Omental fat pad (tissue), 4 donors: ENCODE data around the gene UGGT2. TPM values are rescaled to one million over a fixed set of nuclear protein-coding genes. Genes with fewer than 3 reads are reported as not detected.

Experiments used
- ATAC-seq: fragments of 150-250 bp; one replicate; pipeline ENCODE4 v1.9.1; 2016; ENCODE audit warnings: mild to moderate bottlenecking, moderate library complexity; ENCODE audit not compliant: low FRiP score
- DNase-seq: peaks from one replicate; pipeline ENCODE4 v3.0.0-alpha.2; 2019; ENCODE audit warnings: low spot score
- CTCF ChIP-seq, 3 donors: fragments of 450-650 bp; IDR thresholded peaks; one replicate each; pipeline ENCODE4 v1.5.1; 2016 to 2017; ENCODE audit warnings: antibody characterized with exemption in 3 of 3, mild to moderate bottlenecking in 3 of 3, moderate library complexity in 2 of 3
- total RNA-seq, 4 donors: library from RNA; depleted of rRNA; stranded (reverse); fragments of >200 nt; gene quantifications; one replicate each; pipeline ENCODE4 v1.1.0, GENCODE V29; 2016

The UGGT2 gene
- total RNA-seq, 4 donors from 2014 or later = 32.6 to 86.4 (median 42.9) TPM

DNA sequence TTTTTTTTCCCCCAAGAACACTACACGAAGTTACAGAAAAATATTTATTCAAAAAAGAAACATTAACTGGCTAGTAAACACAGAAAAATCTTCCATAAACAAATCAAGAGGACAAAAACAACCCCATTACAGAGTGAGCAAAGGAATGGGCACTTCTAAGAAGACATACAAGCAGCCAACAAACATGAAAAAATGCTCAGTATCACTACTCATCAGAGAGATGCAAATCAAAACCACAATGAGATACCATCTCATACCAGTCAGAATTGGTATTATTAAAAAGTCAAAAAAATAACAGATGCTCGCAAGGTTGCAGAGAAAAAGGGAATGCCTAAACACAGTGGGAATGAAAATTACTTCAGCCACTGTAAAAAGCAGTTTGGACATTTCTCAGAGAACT lies 131.7 kb downstream of the UGGT2 start:
- no peak for TF ChIP-seq CTCF (IDR thresholded peaks at IDR 0.05)
- ATAC-seq (no peak), DNase-seq (no peak)

GRCh38 chr13:95920485-95920884 lies 132.7 kb downstream of the UGGT2 start:
- no peak for TF ChIP-seq CTCF (IDR thresholded peaks at IDR 0.05)
- DNase-seq (no peak), ATAC-seq (no peak)

DNA sequence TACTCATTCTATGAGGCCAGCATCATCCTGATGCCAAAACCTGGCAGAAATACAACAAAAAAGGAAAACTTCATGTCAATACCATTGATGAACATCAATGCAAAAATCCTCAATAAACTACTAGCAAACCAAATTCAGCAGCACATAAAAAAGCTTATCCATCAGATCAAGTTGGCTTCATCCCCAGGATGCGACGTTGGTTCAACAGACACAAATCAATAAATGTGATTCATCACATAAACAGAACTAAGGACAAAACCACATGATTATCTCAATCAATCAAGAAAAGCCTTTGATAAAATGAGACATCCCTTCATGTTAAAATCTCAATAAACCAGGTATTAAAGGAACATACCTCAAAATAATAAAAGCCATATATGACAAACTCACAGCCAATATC lies 134.3 kb downstream of the UGGT2 start:
- no peak for TF ChIP-seq CTCF (IDR thresholded peaks at IDR 0.05)
- ATAC-seq (no peak), DNase-seq (no peak)

GRCh38 chr13:95914991-95915501 lies 138.2 kb downstream of the UGGT2 start:
- DNase-seq (no peak), ATAC-seq (no peak)
- no peak for TF ChIP-seq CTCF (IDR thresholded peaks at IDR 0.05)

DNA sequence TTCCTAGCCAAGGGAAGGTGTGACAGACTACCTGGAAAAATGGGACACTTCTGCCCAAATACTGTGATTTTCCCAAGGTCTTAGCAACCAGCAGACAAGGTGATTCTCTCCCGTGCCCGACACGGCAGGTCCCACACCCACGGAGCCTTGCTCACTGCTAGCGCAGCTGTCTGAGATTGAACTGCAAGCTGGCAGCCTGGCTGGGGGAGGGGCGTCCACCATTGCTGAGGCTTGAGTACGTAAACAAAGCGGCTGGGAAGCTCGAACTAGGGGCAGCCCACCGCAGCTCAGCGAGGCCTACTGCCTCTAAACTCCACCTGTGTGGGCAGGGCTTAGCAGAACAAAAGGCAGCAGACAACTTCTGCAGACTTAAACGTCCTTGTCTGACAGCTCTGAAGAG lies 146.2 kb downstream of the UGGT2 start:
- no peak for TF ChIP-seq CTCF (IDR thresholded peaks at IDR 0.05)
- ATAC-seq (no peak), DNase-seq (no peak)

- no peak for TF ChIP-seq CTCF (IDR thresholded peaks at IDR 0.05)
- no peak for DNase-seq
- ATAC-seq = no peak
Measured at GRCh38 chr13:95903569-95903968, 149.6 kb downstream of the UGGT2 start.

DNA sequence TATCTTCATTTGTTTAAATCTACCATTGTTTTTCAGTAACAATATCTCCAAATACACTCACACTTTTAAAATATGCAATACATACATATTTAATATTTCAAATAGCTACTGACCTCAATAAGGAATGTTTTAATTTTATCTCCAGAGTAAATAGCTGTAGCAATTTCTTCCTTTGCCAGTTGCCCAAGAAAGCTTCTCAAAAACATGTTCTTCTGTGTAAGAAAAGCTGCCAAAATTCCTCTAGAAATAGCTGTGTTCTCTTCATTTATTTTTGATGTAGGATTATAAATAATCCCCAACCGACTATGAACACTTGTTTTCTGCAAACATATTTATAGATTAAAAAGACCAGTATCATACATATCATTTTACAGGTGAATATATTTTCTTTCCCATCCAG lies 150.5 kb downstream of the UGGT2 start:
- no peak for ATAC-seq

More for the DNA sequence above, 150.5 kb downstream of the UGGT2 start:
- no peak for DNase-seq
- no peak for TF ChIP-seq CTCF (IDR thresholded peaks at IDR 0.05)
